Panc1 (cell line): ENCODE results near the gene SF3A1.

Experiments
- POLR2AphosphoS5 ChIP-seq: IDR thresholded peaks from 2 replicates; pipeline ENCODE4 v1.6.1; 2012; ENCODE audit warnings: mild to moderate bottlenecking, low read depth, low read length, moderate library complexity
- SIN3A ChIP-seq: IDR thresholded peaks from 2 replicates; pipeline ENCODE4 v1.6.1; 2012; ENCODE audit warnings: low read depth, mild to moderate bottlenecking, low read length, moderate library complexity, borderline replicate concordance; ENCODE audit not compliant: insufficient read depth
- TCF7L2 ChIP-seq: IDR thresholded peaks from 2 replicates; pipeline ENCODE4 v1.6.1; 2011; ENCODE audit warnings: mild to moderate bottlenecking, low read depth, low read length, inconsistent platforms
- TF ChIP-seq, protein P1 (sequence below): fragments of 450-650 bp; IDR thresholded peaks from 2 replicates; pipeline ENCODE4 v1.5.1; 2017; ENCODE audit warnings: mild to moderate bottlenecking
- TF ChIP-seq, protein P2 (sequence below), 2 experiments: IDR thresholded peaks; 2 replicates each; pipeline ENCODE4 v1.6.1; 2011 to 2012; ENCODE audit warnings: low read depth in 2 of 2, control low read depth in 1 of 2, low read length in 1 of 2, mild to moderate bottlenecking in 1 of 2, moderate library complexity in 1 of 2; ENCODE audit not compliant: insufficient read depth in 1 of 2

DNA sequence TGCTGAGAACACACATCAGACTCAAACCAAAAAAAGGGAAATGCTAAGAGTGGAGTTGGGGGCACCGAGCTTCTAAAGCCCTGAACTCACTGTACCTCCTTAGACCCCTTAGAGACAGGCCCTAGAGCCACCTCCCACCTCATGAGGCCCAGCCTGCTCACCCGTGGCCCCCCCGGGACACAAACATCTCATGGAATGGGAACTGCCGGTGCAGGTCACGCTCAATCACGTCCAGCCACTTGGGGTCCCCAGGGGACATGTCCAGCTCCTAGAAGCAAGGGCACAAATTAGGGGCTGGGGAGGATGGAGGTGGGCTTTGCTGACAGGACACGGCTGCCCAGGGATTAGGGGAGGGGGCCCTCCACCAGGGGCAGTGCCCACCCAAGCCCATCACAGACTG lies 61.1 kb downstream of the SF3A1 start:
- TF ChIP-seq, protein P1, sequence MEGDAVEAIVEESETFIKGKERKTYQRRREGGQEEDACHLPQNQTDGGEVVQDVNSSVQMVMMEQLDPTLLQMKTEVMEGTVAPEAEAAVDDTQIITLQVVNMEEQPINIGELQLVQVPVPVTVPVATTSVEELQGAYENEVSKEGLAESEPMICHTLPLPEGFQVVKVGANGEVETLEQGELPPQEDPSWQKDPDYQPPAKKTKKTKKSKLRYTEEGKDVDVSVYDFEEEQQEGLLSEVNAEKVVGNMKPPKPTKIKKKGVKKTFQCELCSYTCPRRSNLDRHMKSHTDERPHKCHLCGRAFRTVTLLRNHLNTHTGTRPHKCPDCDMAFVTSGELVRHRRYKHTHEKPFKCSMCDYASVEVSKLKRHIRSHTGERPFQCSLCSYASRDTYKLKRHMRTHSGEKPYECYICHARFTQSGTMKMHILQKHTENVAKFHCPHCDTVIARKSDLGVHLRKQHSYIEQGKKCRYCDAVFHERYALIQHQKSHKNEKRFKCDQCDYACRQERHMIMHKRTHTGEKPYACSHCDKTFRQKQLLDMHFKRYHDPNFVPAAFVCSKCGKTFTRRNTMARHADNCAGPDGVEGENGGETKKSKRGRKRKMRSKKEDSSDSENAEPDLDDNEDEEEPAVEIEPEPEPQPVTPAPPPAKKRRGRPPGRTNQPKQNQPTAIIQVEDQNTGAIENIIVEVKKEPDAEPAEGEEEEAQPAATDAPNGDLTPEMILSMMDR = no peak
- no peak for TF ChIP-seq POLR2AphosphoS5
- no peak for TF ChIP-seq SIN3A
- TF ChIP-seq, protein P2, sequence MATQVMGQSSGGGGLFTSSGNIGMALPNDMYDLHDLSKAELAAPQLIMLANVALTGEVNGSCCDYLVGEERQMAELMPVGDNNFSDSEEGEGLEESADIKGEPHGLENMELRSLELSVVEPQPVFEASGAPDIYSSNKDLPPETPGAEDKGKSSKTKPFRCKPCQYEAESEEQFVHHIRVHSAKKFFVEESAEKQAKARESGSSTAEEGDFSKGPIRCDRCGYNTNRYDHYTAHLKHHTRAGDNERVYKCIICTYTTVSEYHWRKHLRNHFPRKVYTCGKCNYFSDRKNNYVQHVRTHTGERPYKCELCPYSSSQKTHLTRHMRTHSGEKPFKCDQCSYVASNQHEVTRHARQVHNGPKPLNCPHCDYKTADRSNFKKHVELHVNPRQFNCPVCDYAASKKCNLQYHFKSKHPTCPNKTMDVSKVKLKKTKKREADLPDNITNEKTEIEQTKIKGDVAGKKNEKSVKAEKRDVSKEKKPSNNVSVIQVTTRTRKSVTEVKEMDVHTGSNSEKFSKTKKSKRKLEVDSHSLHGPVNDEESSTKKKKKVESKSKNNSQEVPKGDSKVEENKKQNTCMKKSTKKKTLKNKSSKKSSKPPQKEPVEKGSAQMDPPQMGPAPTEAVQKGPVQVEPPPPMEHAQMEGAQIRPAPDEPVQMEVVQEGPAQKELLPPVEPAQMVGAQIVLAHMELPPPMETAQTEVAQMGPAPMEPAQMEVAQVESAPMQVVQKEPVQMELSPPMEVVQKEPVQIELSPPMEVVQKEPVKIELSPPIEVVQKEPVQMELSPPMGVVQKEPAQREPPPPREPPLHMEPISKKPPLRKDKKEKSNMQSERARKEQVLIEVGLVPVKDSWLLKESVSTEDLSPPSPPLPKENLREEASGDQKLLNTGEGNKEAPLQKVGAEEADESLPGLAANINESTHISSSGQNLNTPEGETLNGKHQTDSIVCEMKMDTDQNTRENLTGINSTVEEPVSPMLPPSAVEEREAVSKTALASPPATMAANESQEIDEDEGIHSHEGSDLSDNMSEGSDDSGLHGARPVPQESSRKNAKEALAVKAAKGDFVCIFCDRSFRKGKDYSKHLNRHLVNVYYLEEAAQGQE (IDR thresholded peaks at IDR 0.05; ENCODE audit: insufficient read depth in 1 of 2, low read depth in 2 of 2, low read length in 1 of 2) = no peak
- no peak for TF ChIP-seq TCF7L2
